Neutrophil (primary cell): ENCODE results near the gene HIRA.

Experiments
- H3K27ac ChIP-seq: fragments of 200-600 bp; sonication (generic); 2 replicates; pipeline ENCODE4 v1.5.1; 2016; ENCODE audit warnings: mild to moderate bottlenecking, moderate library complexity
- H3K27me3 ChIP-seq: fragments of 200-600 bp; sonication (generic); 2 replicates; pipeline ENCODE4 v1.6.0; 2016; ENCODE audit warnings: mild to moderate bottlenecking
- H3K36me3 ChIP-seq: fragments of 200-600 bp; sonication (generic); 2 replicates; pipeline ENCODE4 v1.5.1; 2017
- H3K4me1 ChIP-seq, 2 experiments: fragments of 200-600 bp in 1 of 2; sonication (generic) in 1 of 2; 1 replicate in 1 of 2; 2 replicates in 1 of 2; pipeline versions ENCODE4 v1.5.1 to v1.6.1; 2013 to 2016; ENCODE audit warnings: low read depth in 1 of 2, low read length in 1 of 2, mild to moderate bottlenecking in 1 of 2, moderate library complexity in 1 of 2; ENCODE audit not compliant: control insufficient read depth in 1 of 2, insufficient read depth in 1 of 2
- H3K4me3 ChIP-seq, 2 experiments: fragments of 200-600 bp in 1 of 2; sonication (generic) in 1 of 2; 1 replicate in 1 of 2; 2 replicates in 1 of 2; pipeline ENCODE4 v1.5.1; 2013 to 2016; ENCODE audit warnings: low read depth in 1 of 2, low read length in 1 of 2, mild to moderate bottlenecking in 1 of 2, moderate library complexity in 1 of 2
- H3K9me3 ChIP-seq: fragments of 200-600 bp; sonication (generic); 2 replicates; pipeline ENCODE4 v1.5.1; 2016
- TF ChIP-seq, protein P1 (sequence below): fragments of 200-600 bp; sonication (generic); IDR thresholded peaks from 2 replicates; pipeline ENCODE4 v1.5.1; 2016; ENCODE audit warnings: antibody characterized with exemption

HIRA gene

DNA sequence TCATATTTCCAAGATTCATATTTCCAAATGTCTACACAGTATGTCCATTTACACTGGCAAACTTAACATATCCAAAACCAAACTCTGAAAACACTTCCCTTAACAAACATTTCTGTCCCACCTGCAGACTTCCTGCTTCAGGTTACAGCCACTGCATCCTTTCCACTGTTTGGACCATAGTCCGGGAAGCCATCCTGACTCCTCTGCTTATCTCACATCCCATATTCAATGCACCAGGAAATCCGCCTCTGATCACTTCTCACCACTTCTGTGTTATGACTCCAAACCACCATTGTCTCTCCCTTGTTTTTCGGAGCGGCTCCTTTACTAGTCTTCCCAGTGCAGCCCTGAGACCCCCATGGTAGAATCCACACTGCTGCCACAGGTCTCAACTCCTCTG lies 30.1 kb downstream of the HIRA start:
- H3K36me3 ChIP-seq = peaks cover 93% of the 10 kb centered on the region
- no peaks in the 10 kb centered on the region for H3K4me1 ChIP-seq
- H3K27ac ChIP-seq = no peak overlapping the region
- TF ChIP-seq, protein P1, sequence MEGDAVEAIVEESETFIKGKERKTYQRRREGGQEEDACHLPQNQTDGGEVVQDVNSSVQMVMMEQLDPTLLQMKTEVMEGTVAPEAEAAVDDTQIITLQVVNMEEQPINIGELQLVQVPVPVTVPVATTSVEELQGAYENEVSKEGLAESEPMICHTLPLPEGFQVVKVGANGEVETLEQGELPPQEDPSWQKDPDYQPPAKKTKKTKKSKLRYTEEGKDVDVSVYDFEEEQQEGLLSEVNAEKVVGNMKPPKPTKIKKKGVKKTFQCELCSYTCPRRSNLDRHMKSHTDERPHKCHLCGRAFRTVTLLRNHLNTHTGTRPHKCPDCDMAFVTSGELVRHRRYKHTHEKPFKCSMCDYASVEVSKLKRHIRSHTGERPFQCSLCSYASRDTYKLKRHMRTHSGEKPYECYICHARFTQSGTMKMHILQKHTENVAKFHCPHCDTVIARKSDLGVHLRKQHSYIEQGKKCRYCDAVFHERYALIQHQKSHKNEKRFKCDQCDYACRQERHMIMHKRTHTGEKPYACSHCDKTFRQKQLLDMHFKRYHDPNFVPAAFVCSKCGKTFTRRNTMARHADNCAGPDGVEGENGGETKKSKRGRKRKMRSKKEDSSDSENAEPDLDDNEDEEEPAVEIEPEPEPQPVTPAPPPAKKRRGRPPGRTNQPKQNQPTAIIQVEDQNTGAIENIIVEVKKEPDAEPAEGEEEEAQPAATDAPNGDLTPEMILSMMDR = no peak
- H3K4me3 ChIP-seq = no peak overlapping the region
- no peaks in the 10 kb centered on the region for H3K27me3 ChIP-seq
- no peaks in the 10 kb centered on the region for H3K9me3 ChIP-seq

DNA sequence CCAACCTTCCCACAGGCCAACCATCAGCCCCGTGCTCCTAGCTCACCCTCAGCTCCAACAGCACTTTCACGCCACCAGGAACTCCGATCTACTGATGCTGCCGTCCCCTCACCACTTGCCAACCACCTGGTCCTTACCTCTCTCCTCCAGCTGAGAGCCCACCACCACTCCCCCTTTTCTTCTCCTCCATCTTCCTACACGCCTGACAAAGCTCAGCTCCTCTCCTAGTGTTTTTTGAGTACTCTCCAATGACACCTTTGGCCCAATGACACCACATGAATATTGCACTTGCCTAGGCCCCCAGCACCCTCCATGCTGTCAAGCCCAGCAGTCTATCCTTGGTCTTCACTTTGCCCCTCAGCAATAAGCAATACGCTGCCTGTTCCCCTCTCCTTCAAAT lies 30.7 kb downstream of the HIRA start:
- Histone ChIP-seq H3K4me1 (no peaks in the 10 kb centered on the region), H3K36me3 (peaks cover 93% of the 10 kb centered on the region), H3K27ac (no peak overlapping the region), H3K27me3 (no peaks in the 10 kb centered on the region), H3K4me3 (no peak overlapping the region), H3K9me3 (no peaks in the 10 kb centered on the region)
- TF ChIP-seq, protein P1 = no peak

DNA sequence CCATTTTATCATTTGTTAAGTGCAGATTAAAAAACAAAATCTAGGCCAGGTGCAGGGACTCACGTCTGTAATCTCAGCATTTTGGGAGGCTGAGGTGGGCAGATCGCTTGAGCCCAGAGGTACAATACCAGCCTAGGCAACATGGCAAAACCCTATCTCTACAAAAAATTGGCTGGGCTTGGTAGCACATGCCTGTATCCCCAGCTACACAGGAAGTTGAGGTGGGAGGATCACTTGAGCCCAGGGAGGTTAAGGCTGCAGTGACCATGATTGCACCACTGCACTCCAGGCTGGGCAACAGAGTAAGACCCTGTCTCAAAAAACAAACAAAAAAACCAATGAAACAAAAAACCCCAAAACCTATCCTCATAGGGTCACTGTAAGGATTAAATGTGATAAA lies 32.9 kb downstream of the HIRA start:
- peaks cover 96% of the 10 kb centered on the region for H3K36me3 ChIP-seq
- TF ChIP-seq, protein P1 = no peak
- H3K4me3 ChIP-seq = no peak overlapping the region
- no peaks in the 10 kb centered on the region for H3K9me3 ChIP-seq
- H3K27ac ChIP-seq = no peak overlapping the region
- H3K27me3 ChIP-seq = no peaks in the 10 kb centered on the region
- peaks cover 7 to 8% of the 10 kb centered on the region in 2 experiments for H3K4me1 ChIP-seq

DNA sequence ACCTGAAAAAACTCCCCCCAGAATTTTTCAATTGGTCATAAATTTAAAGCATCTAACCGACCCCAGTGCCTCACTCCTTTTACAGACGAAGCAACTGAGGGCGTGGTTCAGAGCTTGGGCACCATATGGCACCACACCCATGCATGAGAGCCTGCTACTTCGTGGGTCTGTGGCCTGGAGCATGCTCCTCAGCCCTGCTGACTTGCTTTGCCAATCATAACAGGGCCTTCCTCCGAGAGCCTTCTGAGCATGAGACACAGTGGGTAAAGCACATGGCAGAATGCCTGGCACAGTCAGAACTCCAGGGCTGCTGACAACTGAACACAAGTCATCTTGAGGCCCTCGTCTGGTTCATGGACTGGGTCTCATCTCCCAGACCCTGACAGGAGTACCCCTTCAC lies 33.3 kb downstream of the HIRA start:
- no peaks in the 10 kb centered on the region for H3K9me3 ChIP-seq
- no peaks in the 10 kb centered on the region for H3K27me3 ChIP-seq
- peaks cover 96% of the 10 kb centered on the region for H3K36me3 ChIP-seq
- H3K4me3 ChIP-seq = no peak overlapping the region
- TF ChIP-seq, protein P1 = no peak
- H3K4me1 ChIP-seq = peaks cover 7 to 8% of the 10 kb centered on the region in 2 experiments
- no peak overlapping the region for H3K27ac ChIP-seq

DNA sequence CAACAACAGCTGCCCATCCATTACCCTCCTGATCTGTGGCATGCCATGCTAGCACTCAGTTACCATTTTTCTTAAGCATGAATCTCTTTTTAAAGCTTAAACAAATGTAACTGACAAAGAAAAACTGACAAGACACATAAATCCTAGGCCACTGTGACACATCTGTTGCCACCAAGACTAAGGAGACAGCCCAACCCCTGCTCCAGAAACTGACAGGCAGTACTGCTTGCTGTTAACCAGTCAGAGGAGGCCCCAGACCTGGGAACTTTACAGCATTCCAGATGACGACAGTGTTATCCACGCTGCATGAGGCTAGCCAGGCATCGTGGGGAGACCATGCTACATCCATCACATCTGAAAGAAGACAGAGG lies 33.8 kb downstream of the HIRA start:
- peaks cover 99% of the 10 kb centered on the region for H3K36me3 ChIP-seq
- no peaks in the 10 kb centered on the region for H3K9me3 ChIP-seq
- no peaks in the 10 kb centered on the region for H3K27me3 ChIP-seq
- TF ChIP-seq, protein P1 = no peak
- H3K4me1 ChIP-seq = peaks cover 7 to 8% of the 10 kb centered on the region in 2 experiments
- H3K4me3 ChIP-seq = no peak overlapping the region
- H3K27ac ChIP-seq = no peak overlapping the region
